SH-SY5Y (cell line): ENCODE measurements around the gene PCDH9.

Source experiments
- GATA2 ChIP-seq: IDR thresholded peaks from 2 replicates; pipeline ENCODE4 v1.6.1; 2011; ENCODE audit warnings: mild to moderate bottlenecking, low read depth, low read length
- GATA3 ChIP-seq: IDR thresholded peaks from 2 replicates; pipeline ENCODE4 v1.6.1; 2011; ENCODE audit warnings: low read depth, mild to moderate bottlenecking, low read length, moderate library complexity

- TF ChIP-seq GATA2 (no peak), GATA3 (no peak)
Observed at GRCh38 chr13:66328476-66328875, 901.7 kb downstream of the PCDH9 start.
